Kidney tubule cell (primary cell): Measurements from ENCODE around the gene NEU4.
A peak's percentile ranks its signal among the peaks of the same experiment; 100 is the strongest.
"Not testable (repeated sequence)": the region's sequence is repeated elsewhere in the genome, so short reads cannot be mapped to it uniquely, and the experiment has no call there.

ENCODE experiments used
- DNase-seq: peaks from one replicate; pipeline ENCODE4 v3.0.0-alpha.2; 2018; ENCODE audit warnings: low spot score

Gene NEU4

GRCh38 chr2:241808721-241809382, at the start of gene NEU4:
NEU4 (plus strand) TSS chr2:241809193; CDS start chr2:241814485, 5,292 bp downstream.
- DNase-seq, result no peak

DNA sequence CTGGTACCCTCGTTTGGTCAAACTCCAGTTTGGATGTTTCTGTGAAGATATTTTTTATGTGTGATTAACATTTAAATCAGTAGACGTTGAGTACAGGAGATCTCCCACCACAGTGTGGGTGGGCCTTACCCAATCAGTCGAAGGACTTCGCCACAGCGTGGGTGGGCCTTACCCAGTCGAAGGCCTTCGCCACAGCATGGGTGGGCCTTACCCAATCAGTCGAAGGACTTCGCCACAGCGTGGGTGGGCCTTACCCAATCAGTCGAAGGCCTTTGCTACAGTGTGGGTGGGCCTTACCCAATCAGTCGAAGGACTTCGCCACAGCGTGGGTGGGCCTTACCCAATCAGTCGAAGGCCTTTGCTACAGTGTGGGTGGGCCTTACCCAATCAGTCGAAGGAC, 49.1 kb upstream of the NEU4 start:
- not testable (repeated sequence) for DNase-seq

DNA sequence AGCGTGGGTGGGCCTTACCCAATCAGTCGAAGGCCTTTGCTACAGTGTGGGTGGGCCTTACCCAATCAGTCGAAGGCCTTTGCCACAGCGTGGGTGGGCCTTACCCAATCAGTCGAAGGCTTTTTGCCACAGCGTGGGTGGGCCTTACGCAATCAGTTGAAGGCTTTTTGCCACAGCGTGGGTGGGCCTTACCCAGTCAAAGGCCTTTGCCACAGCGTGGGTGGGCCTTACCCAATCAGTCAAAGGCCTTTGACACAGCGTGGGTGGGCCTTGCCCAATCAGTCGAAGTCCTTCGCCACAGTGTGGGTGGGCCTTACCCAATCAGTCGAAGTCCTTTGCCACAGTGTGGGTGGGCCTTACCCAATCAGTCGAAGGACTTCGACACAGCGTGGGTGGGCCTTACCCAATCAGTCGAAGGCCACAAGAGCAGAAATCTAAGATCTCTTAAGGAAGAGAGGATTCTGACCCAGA, 48.7 kb upstream of the NEU4 start:
- DNase-seq, result no peak

GRCh38 chr2:241762321-241762932, 46.6 kb upstream of the NEU4 start:
- DNase-seq, result no peak

- DNase-seq, result no peak
Observed at GRCh38 chr2:241762933-241763369, 46.0 kb upstream of the NEU4 start.

DNA sequence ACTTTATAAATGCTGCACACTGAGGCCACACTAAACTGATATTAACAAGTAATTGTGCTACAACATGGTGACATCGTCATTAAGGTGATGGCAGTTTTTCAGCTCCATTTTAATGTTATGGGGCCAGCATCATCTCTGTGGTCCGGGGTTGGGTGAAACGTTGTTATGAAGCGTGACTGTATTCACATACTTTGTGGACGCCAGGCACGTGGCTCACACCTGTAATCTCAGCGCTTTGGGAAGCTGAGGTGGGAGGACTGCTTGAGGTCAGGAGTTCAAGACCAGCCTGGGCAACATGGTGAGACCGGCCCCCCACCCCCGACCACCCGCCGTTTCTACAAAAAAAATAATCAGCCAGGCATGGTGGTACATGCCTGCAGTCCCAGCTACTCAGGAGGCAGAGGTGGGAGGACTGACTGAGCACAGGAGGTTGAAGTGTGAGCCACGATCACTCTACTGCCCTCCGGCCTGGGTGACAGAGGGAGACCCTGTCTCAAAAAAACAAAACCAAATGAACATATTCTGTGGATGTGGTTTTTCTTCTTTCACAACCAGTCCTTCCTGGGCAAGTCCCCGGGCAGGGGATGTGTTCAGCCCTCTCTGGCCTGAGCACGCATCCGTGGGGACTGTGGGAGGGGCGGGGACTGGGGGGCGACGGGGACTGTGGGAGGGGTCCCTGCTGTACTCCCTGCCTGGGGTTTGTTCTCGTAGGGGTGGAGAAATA, 45.3 kb upstream of the NEU4 start:
- DNase-seq, result no peak

DNA sequence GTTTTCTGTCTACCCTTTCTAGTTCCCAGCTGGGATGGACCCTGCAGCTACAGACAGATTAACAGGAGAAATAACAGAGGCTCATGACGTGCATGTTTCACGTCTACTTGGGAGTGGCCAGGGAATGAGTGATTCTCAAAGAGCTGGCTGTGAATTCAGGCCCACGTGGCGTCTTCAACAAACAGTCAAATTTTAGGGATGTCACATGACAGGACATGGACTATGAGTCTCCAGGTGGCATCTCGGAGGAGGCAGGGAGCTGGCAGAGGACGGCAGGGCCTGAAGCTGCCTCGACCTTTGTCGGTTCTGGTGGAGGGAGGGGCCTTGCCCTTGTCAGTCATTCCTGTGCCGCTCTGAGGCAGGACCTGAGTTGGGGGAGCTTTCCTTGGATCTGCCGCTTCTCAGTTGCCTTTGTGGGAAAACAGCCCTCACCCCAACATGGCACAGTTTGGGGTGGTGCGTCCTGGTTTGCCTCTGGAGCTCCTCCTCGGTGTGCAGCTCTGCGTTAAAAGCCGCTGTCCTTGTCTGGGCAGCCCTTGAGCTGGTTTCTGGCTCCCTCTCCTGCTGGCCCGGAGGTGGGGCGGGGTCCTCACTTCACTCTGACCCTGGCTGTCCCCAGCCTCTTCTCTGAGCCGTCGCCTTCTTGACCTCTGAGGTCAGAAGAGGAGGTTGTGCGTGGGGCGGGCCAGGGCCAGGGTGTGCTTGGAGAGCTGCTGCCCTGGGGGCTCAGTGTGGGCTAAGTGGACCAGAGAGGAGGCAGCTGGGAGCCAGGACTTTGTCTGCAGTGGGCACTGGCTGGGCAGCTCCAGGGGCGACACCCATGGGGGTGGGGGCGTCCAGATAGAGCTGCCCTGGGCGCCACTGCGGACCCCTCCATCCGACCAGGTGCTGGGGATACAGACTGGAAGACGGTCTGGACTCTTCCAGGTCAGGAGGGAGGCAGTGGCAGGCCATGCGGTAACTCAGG, 44.4 kb upstream of the NEU4 start:
- DNase-seq, result no peak

DNA sequence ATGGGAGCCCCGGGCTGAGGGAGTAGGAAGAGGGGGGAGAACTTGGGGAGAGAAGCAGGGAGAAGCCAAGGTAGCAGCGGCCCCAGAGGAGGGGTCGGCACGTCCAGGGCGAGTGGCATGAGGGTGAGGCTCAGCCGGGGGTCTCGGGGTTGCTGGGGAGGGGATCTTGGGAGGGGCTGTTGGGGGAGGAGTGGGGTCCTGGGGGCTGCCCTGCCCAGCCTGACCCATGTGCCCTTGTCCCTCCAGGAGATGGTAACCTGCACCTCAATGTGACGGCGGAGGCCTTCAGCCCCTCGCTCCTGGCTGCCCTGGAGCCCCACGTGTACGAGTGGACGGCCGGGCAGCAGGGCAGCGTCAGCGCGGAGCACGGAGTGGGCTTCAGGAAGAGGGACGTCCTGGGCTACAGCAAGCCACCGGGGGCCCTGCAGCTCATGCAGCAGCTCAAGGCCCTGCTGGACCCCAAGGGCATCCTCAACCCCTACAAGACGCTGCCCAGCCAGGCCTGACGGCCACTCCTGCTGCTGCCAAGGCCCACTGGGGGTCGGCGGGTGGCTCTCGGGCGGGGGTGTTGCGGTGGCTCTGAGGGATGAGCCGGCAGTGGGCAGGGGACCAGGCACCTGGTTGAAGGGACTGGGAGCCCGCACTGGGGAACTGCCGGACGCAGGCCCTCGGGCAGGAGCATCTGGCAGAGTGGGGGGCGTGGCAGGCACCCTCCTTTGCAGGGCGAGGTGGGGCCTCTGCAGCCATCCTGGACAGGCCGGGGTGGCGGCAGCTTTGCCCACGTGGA, 41.3 kb upstream of the NEU4 start:
- DNase-seq, result no peak

DNA sequence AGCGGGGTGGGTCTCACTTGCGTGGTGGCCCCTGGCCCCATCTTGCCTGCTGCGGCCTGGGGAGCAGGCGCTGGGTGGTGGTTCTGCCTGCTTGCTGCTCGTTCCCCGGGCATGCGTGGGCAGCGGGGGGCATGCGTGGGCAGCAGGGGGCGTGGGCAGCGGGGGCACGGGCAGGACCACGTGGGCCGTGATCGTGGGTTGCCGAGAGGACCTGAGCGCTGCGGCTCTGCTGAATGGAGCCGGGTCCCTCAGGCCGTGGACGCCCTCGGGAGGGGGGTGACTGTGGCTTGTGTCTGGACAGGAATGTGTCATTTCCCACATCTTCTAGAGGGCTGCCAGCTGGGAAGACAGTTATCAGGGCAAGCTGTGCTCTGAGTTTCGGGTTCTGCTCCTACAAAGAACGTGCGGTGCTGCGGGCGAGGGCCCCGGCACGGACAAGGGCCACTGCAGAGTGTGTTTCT, 40.7 kb upstream of the NEU4 start:
- no peak for DNase-seq

DNA sequence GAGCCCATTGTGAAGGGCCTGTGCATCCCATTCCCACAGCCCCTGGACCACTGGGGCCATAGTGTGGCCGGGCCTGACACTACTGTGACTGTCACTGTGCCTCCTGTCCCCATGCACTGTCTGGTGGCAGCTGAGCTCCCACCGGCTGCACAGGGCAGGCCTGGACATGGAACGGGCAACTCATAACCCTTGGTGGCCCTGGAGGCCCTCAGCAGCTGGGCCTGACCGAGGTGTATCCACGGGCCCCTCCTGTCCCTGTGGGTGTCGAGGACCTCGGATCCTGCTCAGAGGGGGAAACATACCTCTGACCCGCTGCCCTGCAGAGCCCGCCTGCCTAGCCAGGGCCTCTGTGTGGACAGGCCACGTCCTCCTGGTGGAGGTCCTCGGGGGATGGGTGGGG, 40.1 kb upstream of the NEU4 start:
- no peak for DNase-seq

- no peak for DNase-seq
Observed at GRCh38 chr2:241769819-241770184, 39.2 kb upstream of the NEU4 start.

GRCh38 chr2:241770185-241770935, 38.6 kb upstream of the NEU4 start:
- DNase-seq, result no peak

- no peak for DNase-seq
Observed at GRCh38 chr2:241770936-241771285, 38.1 kb upstream of the NEU4 start.

- peak; percentile 34 for DNase-seq
Observed at GRCh38 chr2:241771286-241772062, 37.5 kb upstream of the NEU4 start.

DNA sequence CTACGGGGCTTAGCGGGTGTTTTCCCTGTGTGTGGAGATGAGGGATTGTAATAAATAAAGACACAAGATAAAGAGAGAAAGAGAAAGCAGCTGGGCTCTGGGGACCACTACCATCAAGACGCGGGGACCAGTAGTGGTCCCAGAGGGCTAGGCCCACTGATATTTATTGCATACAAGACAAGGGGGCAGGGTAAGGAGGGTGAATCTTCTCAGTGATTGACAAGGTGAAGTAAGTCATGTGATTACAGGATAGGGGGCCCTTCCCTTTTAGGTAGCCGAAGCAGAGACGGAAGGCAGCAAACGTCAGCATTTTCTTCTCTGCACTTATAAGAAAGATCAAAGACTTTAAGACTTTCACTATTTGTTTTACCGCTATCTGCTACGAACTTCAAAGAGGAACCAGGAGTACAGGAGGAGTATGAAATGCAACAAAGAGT, 36.9 kb upstream of the NEU4 start:
- DNase-seq, result no peak

DNA sequence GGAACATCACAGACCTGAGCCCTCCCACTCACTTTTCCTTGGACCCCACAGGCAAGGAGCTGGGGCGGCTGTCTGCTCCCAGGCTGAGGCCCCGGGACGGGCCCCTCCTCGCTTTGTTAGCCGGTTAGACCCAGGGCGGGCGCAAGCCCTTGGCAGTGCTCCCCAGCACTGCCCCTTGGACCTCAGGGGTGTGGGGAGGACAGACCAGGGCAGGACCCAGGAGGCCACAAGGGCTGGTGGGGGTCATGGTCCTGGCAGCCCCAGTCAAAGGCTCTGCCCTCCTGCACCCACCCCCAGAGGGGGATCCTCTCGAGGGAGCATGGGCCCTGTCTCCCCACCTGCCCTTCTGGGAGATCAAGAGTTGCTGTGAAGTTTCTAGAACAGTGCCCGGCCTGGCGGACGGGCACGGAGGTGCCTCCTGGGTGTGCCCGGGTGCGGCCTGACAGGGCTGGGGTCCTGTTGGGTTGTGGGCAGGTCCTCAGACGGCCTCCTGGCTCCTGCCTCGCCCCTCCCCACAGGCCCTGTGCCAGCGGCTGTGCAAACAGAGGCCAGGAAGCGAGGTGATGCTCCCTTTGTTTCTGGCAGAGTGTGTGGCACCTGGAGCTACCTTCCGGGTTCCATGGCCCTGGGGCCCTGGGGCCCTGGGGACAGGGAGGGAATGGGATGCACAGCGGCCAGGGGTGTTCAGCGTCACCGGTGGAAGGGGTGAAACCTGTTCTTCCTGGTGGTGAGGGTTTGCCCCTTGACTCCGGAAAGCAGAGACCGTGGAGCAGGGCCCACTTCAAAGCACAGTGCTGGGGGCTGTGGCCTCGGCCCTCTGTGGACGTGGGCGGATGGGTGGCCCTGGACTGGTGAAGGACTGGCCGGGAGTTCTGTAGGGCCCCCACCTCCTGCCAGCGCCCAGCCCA, 35.2 kb upstream of the NEU4 start:
- no peak for DNase-seq

DNA sequence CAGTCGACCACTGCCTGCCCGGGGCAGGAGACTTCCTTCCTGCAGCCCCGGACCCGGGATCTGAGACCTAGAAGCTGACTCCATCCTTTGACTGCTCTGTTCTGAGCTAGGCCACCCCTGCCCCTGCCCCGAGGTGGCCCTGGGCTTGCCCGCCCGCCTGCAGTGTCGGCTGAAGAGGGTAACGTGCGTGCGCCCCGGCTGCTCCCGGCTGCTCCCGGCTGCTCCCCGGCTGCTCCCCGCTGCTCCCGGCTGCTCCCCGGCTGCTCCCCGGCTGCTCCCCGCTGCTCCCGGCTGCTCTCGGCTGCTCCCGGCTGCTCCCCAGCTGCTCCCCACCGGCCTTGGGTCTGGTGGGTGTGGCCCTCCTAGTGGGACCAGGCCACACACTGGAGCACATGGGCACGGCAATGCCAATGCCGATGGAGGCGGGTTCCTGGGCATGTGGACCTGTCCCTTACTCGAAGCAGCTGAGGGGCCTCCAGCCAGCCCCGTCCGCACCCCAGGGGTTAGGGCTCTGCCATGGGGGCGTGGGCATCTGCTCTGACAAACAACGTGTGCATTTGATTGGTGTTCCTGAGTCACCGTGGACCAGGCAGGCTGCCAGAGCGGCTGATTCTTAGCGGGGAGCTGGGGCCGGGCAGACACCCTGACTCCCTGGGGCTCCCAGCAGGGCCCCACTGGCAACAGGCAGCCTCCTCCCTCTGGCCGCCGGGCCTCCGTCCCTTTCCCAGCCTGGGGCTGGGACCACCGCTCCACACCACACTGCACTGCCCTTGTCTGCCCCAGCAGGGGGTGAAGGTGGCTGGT, 34.4 kb upstream of the NEU4 start:
- no peak for DNase-seq
